GM18511 (cell line): ENCODE data around the gene INSM2.

ENCODE experiments used
- ATAC-seq: cut with Tn5 transposase; IDR thresholded peaks from one replicate; pipeline ENCODE4 v1.9.1; 2021; ENCODE audit warnings: mild to moderate bottlenecking, moderate library complexity; ENCODE audit not compliant: unreplicated experiment

The INSM2 gene

GRCh38 chr14:35543006-35543405 lies 9.0 kb downstream of the INSM2 start:
- no peak for ATAC-seq

GRCh38 chr14:35549551-35549950 lies 15.6 kb downstream of the INSM2 start:
- ATAC-seq = no peak

- no peak for ATAC-seq
Measured at GRCh38 chr14:35551081-35551480, 17.1 kb downstream of the INSM2 start.

GRCh38 chr14:35553808-35554207 lies 19.8 kb downstream of the INSM2 start:
- no peak for ATAC-seq

GRCh38 chr14:35556548-35556947 lies 22.6 kb downstream of the INSM2 start:
- ATAC-seq = no peak

GRCh38 chr14:35557221-35557747 lies 23.3 kb downstream of the INSM2 start:
- no peak for ATAC-seq

- no peak for ATAC-seq
Measured at GRCh38 chr14:35558680-35559079, 24.7 kb downstream of the INSM2 start.

- no peak for ATAC-seq
Measured at GRCh38 chr14:35565871-35566464, 32.0 kb downstream of the INSM2 start.

- no peak for ATAC-seq
Measured at GRCh38 chr14:35571598-35571997, 37.6 kb downstream of the INSM2 start.

GRCh38 chr14:35573911-35574310 lies 39.9 kb downstream of the INSM2 start:
- no peak for ATAC-seq

GRCh38 chr14:35576260-35576659 lies 42.3 kb downstream of the INSM2 start:
- ATAC-seq = no peak

- no peak for ATAC-seq
Measured at GRCh38 chr14:35576856-35577255, 42.9 kb downstream of the INSM2 start.

- ATAC-seq = no peak
Measured at GRCh38 chr14:35578135-35578534, 44.2 kb downstream of the INSM2 start.

- no peak for ATAC-seq
Measured at GRCh38 chr14:35578639-35579038, 44.7 kb downstream of the INSM2 start.
